H1 (cell line): ENCODE data around the gene MYMX. TPM values are rescaled to one million over a fixed set of nuclear protein-coding genes. Genes with fewer than 3 reads are reported as not detected.
"Not testable (repeated sequence)": the region's sequence is repeated elsewhere in the genome, so short reads cannot be mapped to it uniquely, and the experiment has no call there.

ENCODE experiments used
- CTCF ChIA-PET: fragments of 300-600 bp; sonication (Branson Sonifier 250); formaldehyde crosslinking; loops from one replicate; lab custom pipeline; 2021; ENCODE audit not compliant: partially characterized antibody; lab: Charles Lee
- POLR2A ChIA-PET: fragments of 300-600 bp; sonication (Branson Sonifier 250); formaldehyde crosslinking; loops from one replicate; lab custom pipeline; 2021; ENCODE audit warnings: inconsistent platforms; ENCODE audit not compliant: partially characterized antibody; lab: Charles Lee
- DNase-seq, 2 experiments: peaks; one replicate each; pipeline versions ENCODE4 v3.0.0 to v3.0.0-alpha.2; 2010 to 2022; ENCODE audit warnings: low spot score in 2 of 2, low read depth in 1 of 2, mixed read lengths in 1 of 2
- FAIRE-seq: peaks from 2 replicates; lab custom pipeline; 2011; peaks lifted over from hg19 to GRCh38; lab: Jason Lieb, UNC
- H2AFZ ChIP-seq: 2 replicates; pipeline ENCODE4 v1.8.1; 2012; ENCODE audit warnings: low read length, inconsistent platforms
- H2AK5ac ChIP-seq: 2 replicates; pipeline ENCODE4 v1.6.1; 2013; ENCODE audit warnings: low read depth, low read length
- H2BK120ac ChIP-seq: replicated peaks from 2 replicates; pipeline ENCODE3; 2013; ENCODE audit warnings: low read depth, low read length, inconsistent platforms
- H2BK12ac ChIP-seq: 2 replicates; pipeline ENCODE4 v1.6.1; 2013; ENCODE audit warnings: low read depth, low read length
- H2BK15ac ChIP-seq: 2 replicates; pipeline ENCODE4 v1.6.1; 2013; ENCODE audit warnings: low read length
- H2BK20ac ChIP-seq: 2 replicates; pipeline ENCODE4 v1.6.1; 2013; ENCODE audit warnings: low read length
- H2BK5ac ChIP-seq: 2 replicates; pipeline ENCODE4 v1.6.1; 2013; ENCODE audit warnings: low read depth, low read length
- H3K14ac ChIP-seq: 2 replicates; pipeline ENCODE4 v1.6.1; 2013; ENCODE audit warnings: inconsistent platforms; ENCODE audit not compliant: insufficient read length
- H3K18ac ChIP-seq: 2 replicates; pipeline ENCODE4 v1.6.1; 2013; ENCODE audit warnings: low read length; ENCODE audit errors: extremely low read depth
- H3K23ac ChIP-seq: 2 replicates; pipeline ENCODE4 v1.6.1; 2013; ENCODE audit warnings: inconsistent platforms; ENCODE audit not compliant: insufficient read length
- H3K23me2 ChIP-seq: 2 replicates; pipeline ENCODE4 v1.6.1; 2013; ENCODE audit warnings: low read depth, low read length
- H3K27ac ChIP-seq: 2 replicates; pipeline ENCODE4 v1.6.1; 2011; ENCODE audit warnings: low read depth, low read length, inconsistent platforms
- H3K27me3 ChIP-seq, 4 experiments: replicated peaks in 1 of 4; 1 replicate in 1 of 4; 2 replicates in 3 of 4; pipeline versions ENCODE4 v1.6.1 to v1.8.1; 2011 to 2013; ENCODE audit warnings: low read length in 3 of 4, mild to moderate bottlenecking in 3 of 4, inconsistent platforms in 2 of 4, mixed read lengths in 2 of 4, moderate library complexity in 1 of 4; ENCODE audit not compliant: control insufficient read depth in 3 of 4, insufficient read depth in 3 of 4; ENCODE audit errors: extremely low read depth in 1 of 4
- H3K36me3 ChIP-seq, 4 experiments: 2 replicates each; pipeline versions ENCODE4 v1.6.1 to v1.8.1; 2011 to 2013; ENCODE audit warnings: mild to moderate bottlenecking in 4 of 4, low read length in 3 of 4, moderate library complexity in 2 of 4, control low read depth in 1 of 4, inconsistent platforms in 1 of 4; ENCODE audit not compliant: insufficient read depth in 4 of 4, control insufficient read depth in 2 of 4
- H3K4ac ChIP-seq: replicated peaks from 2 replicates; pipeline ENCODE3; 2013; ENCODE audit warnings: low read length, low read depth, mixed read lengths, inconsistent platforms; ENCODE audit not compliant: insufficient read length
- H3K4me1 ChIP-seq, 4 experiments: replicated peaks in 1 of 4; 1 replicate in 1 of 4; 2 replicates in 3 of 4; pipeline versions ENCODE4 v1.6.1 to v1.8.1; 2011 to 2013; ENCODE audit warnings: low read length in 3 of 4, inconsistent platforms in 2 of 4, mixed read lengths in 1 of 4; ENCODE audit not compliant: insufficient read depth in 4 of 4, control insufficient read depth in 3 of 4
- H3K4me2 ChIP-seq, 2 experiments: 2 replicates each; pipeline versions ENCODE4 v1.6.1 to v1.8.1; 2011 to 2013; ENCODE audit warnings: low read depth in 2 of 2, low read length in 2 of 2, control low read depth in 1 of 2, inconsistent platforms in 1 of 2, mild to moderate bottlenecking in 1 of 2; ENCODE audit not compliant: insufficient read depth in 1 of 2
- H3K4me3 ChIP-seq, 4 experiments: fragments of 200-600, 300-600 bp in 1 of 4; sonication (generic), shearing (Covaris generic), sonication (Bioruptor Twin) in 1 of 4; 2 replicates each; pipeline versions ENCODE4 v1.5.1 to v1.8.1; 2011 to 2016; ENCODE audit warnings: low read length in 4 of 4, low read depth in 3 of 4, control low read depth in 2 of 4, inconsistent platforms in 2 of 4, mild to moderate bottlenecking in 2 of 4, mixed read lengths in 1 of 4, moderate library complexity in 1 of 4; ENCODE audit not compliant: insufficient read depth in 2 of 4; ENCODE audit errors: extremely low read depth in 1 of 4
- H3K56ac ChIP-seq: replicated peaks from 2 replicates; pipeline ENCODE3; 2013; ENCODE audit warnings: low read depth, mild to moderate bottlenecking, mixed read lengths, low read length, inconsistent platforms; ENCODE audit not compliant: insufficient read length
- H3K79me1 ChIP-seq: 2 replicates; pipeline ENCODE4 v1.6.1; 2013; ENCODE audit warnings: low read depth, low read length, control low read depth
- H3K79me2 ChIP-seq, 2 experiments: 2 replicates each; pipeline versions ENCODE4 v1.6.1 to v1.8.1; 2012 to 2013; ENCODE audit warnings: low read length in 2 of 2, mild to moderate bottlenecking in 2 of 2, inconsistent platforms in 1 of 2; ENCODE audit not compliant: insufficient read depth in 2 of 2, control insufficient read depth in 1 of 2
- H3K9ac ChIP-seq, 4 experiments: replicated peaks in 1 of 4; 1 replicate in 1 of 4; 2 replicates in 3 of 4; pipeline versions ENCODE4 v1.6.1 to v1.8.1; 2011 to 2013; ENCODE audit warnings: low read depth in 3 of 4, low read length in 3 of 4, control low read depth in 2 of 4, mild to moderate bottlenecking in 2 of 4, moderate library complexity in 2 of 4, inconsistent platforms in 1 of 4; ENCODE audit errors: extremely low read depth in 1 of 4
- H3K9me3 ChIP-seq, 2 experiments: 2 replicates each; pipeline versions ENCODE4 v1.6.1 to v1.8.1; 2012 to 2013; ENCODE audit warnings: mild to moderate bottlenecking in 2 of 2, moderate library complexity in 2 of 2, control low read depth in 1 of 2, inconsistent platforms in 1 of 2, low read depth in 1 of 2, low read length in 1 of 2, mixed read lengths in 1 of 2; ENCODE audit not compliant: insufficient read depth in 2 of 2
- H4K20me1 ChIP-seq, 2 experiments: replicated peaks in 1 of 2; 2 replicates each; pipeline versions ENCODE3 to v1.8.1; 2011 to 2013; ENCODE audit warnings: inconsistent platforms in 2 of 2, low read length in 2 of 2, mild to moderate bottlenecking in 1 of 2; ENCODE audit not compliant: insufficient read depth in 2 of 2, control insufficient read depth in 1 of 2
- H4K5ac ChIP-seq: 2 replicates; pipeline ENCODE4 v1.6.1; 2013; ENCODE audit warnings: low read length, low read depth, mixed read lengths, inconsistent platforms; ENCODE audit not compliant: insufficient read length
- H4K8ac ChIP-seq: 2 replicates; pipeline ENCODE4 v1.8.0; 2013; ENCODE audit warnings: mild to moderate bottlenecking, moderate library complexity, low read length, inconsistent platforms; ENCODE audit not compliant: insufficient read depth; ENCODE audit errors: extremely low read depth
- H4K91ac ChIP-seq: replicated peaks from 2 replicates; pipeline ENCODE3; 2013; ENCODE audit warnings: low read length, mixed read lengths, inconsistent platforms; ENCODE audit not compliant: insufficient read length
- WGBS, 2 experiments: shearing (Covaris generic) in 1 of 2; methylation state at CpG; one replicate each; pipeline versions ENCODE4 v1.1.6 to v1.1.7; 2013 to 2015; ENCODE audit warnings: low lambda C conversion rate in 2 of 2, mixed read lengths in 2 of 2, inconsistent platforms in 1 of 2, low coverage in 1 of 2, missing lambda C conversion rate in 1 of 2; ENCODE audit not compliant: insufficient replicate concordance in 2 of 2, insufficient coverage in 1 of 2, insufficient read length in 1 of 2; ENCODE audit errors: extremely low coverage in 1 of 2, missing lambda C conversion rate in 1 of 2; 5-methylcytosine and 5-hydroxymethylcytosine counted together
- polyA plus RNA-seq, 7 experiments: library from polyadenylated mRNA; depleted of rRNA in 3 of 7; stranded (reverse) in 5 of 7; unstranded in 2 of 7; fragments of >200 nt in 5 of 7; fragments of 200-250 nt in 2 of 7; gene quantifications; 1 replicate in 5 of 7; 2 replicates in 1 of 7; 4 replicates in 1 of 7; pipeline versions ENCODE4 v1.2.1 to v1.2.3, GENCODE V29; 2011 to 2013; ENCODE audit warnings: missing spikeins in 2 of 7, mixed read lengths in 2 of 7
- total RNA-seq: library from RNA; stranded (reverse); fragmentation: NEBNext Ultra II Directional; extraction: Animal tissue kit (Norgen Biotek cat#: 25700); gene quantifications from 2 replicates; pipeline ENCODE4 v1.2.1, GENCODE V29; 2021

Gene MYMX
- total and polyA plus RNA-seq, 2 of the 8 experiments (the other 6 are each of a cell fraction or from before 2014, with no cell fraction given), result 4.7 to 6.9 TPM

GRCh38 chr6:44185356-44185755 lies 31.4 kb upstream of the MYMX start:
- H2AFZ ChIP-seq, H3K4me3 ChIP-seq, DNase-seq, H2BK15ac ChIP-seq, H3K4me2 ChIP-seq, H3K36me3 ChIP-seq, H3K9ac ChIP-seq, H3K18ac ChIP-seq, H3K27ac ChIP-seq, H3K4me1 ChIP-seq, H2BK120ac ChIP-seq, H2BK5ac ChIP-seq, H3K79me1 ChIP-seq, H3K79me2 ChIP-seq, H3K27me3 ChIP-seq, H3K9me3 ChIP-seq, H3K14ac ChIP-seq, H3K23ac ChIP-seq, H4K20me1 ChIP-seq, FAIRE-seq, H2BK20ac ChIP-seq, H4K5ac ChIP-seq, H3K56ac ChIP-seq, H2AK5ac ChIP-seq, H4K8ac ChIP-seq, H3K4ac ChIP-seq, H4K91ac ChIP-seq, H2BK12ac ChIP-seq, H3K23me2 ChIP-seq: not testable (repeated sequence)
- ChIA-PET CTCF (interaction anchor here (0.6 to 7.6 kb wide), 11 partner anchors 12 to 284 kb away, joined by 3 to 41 read pairs (median 3); no protein-coding TSS in a partner anchor), POLR2A (interaction anchor here (1.0 to 3.6 kb wide), 8 partner anchors 13 to 71 kb away, joined by 3 to 25 read pairs (median 8); partner anchors contain the start of genes HSP90AB1 and MYMX)
- WGBS, 2 experiments, result 81% methylated on average over 7 of the region's 7 CpGs; no CpG with 5 or more reads in 1 of the 2 experiments
